AG04449 (cell line): Measurements from ENCODE around the gene CENPE.

Experiments used
- CTCF ChIA-PET: fragments of 350-600 bp; formaldehyde crosslinking; extraction: SDS; loops from one replicate; lab custom pipeline; 2021; ENCODE audit warnings: antibody characterized with exemption; lab: Yijun Ruan, JAX
- POLR2A ChIA-PET: fragments of 400-600, 350-600 bp; formaldehyde crosslinking; extraction: SDS; loops from one replicate; lab custom pipeline; 2020; ENCODE audit warnings: antibody characterized with exemption, inconsistent platforms; lab: Yijun Ruan, JAX
- DNase-seq: peaks from one replicate; pipeline ENCODE4 v3.0.0-alpha.2; 2010; ENCODE audit warnings: low read depth, low spot score
- H3K4me3 ChIP-seq: 2 replicates; pipeline ENCODE4 v1.5.1; 2011; ENCODE audit warnings: low read depth, mild to moderate bottlenecking, control low read depth, low read length
- TF ChIP-seq, protein P1 (sequence below): IDR thresholded peaks from one replicate; pipeline ENCODE4 v1.5.1; 2011; ENCODE audit warnings: mild to moderate bottlenecking, moderate library complexity, low read length, control low read depth, inconsistent platforms; ENCODE audit not compliant: insufficient read depth; ENCODE audit errors: missing control alignments

CENPE gene

DNA sequence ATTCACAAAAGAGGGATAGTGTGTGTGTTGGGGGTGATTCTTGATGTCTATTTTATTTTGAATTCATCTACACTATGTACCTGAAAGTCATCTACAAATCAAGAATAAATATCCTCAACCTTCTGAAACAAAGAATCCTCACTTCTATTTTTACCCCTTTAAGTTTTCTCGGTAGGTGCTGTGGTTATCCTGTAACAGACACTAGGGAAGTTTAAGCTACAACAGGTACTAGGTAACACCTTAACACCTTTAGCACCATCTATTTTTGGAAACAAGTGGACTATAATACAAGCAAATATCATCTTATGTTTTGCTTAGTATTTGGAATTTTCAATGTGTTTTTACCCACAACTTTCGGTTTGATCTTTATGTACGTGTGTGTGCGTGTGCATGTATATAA lies 86.5 kb downstream of the CENPE start:
- CTCF ChIA-PET = interaction anchor here (2.3 to 4.6 kb wide), 2 partner anchors 11 to 19 kb away, joined by 5 to 34 read pairs; partner anchors contain the start of gene BDH2
- H3K4me3 ChIP-seq = no peak overlapping the region
- POLR2A ChIA-PET = no interaction called here
- TF ChIP-seq, protein P1, sequence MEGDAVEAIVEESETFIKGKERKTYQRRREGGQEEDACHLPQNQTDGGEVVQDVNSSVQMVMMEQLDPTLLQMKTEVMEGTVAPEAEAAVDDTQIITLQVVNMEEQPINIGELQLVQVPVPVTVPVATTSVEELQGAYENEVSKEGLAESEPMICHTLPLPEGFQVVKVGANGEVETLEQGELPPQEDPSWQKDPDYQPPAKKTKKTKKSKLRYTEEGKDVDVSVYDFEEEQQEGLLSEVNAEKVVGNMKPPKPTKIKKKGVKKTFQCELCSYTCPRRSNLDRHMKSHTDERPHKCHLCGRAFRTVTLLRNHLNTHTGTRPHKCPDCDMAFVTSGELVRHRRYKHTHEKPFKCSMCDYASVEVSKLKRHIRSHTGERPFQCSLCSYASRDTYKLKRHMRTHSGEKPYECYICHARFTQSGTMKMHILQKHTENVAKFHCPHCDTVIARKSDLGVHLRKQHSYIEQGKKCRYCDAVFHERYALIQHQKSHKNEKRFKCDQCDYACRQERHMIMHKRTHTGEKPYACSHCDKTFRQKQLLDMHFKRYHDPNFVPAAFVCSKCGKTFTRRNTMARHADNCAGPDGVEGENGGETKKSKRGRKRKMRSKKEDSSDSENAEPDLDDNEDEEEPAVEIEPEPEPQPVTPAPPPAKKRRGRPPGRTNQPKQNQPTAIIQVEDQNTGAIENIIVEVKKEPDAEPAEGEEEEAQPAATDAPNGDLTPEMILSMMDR = no peak
- DNase-seq = no peak

DNA sequence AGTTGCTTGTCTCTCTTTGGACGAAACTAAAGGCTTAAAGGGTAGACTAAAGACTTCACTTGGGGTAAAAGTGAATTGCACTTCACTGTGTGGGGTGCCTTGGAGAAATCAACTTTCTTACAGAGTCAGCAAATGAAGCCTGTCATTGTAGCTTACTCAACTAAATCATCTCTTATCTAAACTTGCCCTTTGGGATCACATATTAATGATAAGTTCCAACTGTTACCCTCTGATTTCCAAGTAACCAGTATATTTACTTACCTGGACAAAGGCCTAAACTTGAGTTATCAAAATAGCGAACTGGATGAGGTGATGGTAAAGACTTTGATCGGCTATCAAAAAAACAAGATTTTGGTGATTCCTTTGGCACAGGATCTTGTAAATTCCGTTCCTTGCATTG lies 89.6 kb downstream of the CENPE start:
- TF ChIP-seq, protein P1 = no peak
- no peak for DNase-seq
- POLR2A ChIA-PET = no interaction called here
- no peak overlapping the region for H3K4me3 ChIP-seq
- CTCF ChIA-PET = interaction anchor here (1.1 to 4.6 kb wide), 2 partner anchors 8 kb away, joined by 4 to 34 read pairs; partner anchors contain the start of gene BDH2

DNA sequence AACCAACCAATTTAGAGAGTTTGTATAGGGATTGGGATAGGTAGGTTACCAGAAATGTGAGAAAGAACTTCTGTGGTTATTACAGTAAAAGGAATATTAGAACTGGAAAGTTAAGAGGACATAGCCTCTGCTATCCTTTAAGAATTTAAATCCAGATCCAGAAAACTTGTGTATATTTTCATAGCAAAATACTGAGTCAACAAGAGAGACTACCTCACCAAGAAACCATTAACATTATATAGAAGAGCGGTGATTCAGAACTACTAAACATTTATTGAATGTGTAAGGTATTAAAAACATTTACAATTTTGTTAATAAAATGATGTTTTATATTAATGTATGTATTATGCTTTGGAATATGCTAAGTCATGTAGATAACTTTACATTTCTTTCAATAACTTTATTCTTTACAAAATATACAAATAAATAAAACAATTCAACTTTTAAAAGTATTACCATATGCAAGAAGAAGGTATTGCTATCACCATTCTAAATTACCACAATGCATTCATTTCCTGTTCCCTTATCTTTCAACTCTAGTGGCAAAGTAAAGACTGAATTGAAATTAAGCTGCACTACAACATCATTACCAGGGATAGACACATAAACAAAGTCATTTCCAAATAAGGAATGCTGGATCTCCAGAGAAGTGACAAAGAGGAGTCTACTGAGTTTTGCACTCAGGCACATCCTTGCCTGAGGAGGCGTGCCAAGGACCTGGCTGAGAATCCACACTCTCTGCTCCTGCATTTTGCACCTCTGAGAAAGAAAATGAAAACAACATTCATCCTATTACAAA lies 92.4 kb downstream of the CENPE start:
- TF ChIP-seq, protein P1 = no peak
- H3K4me3 ChIP-seq = no peak overlapping the region
- peak; percentile 26 for DNase-seq
- ChIA-PET POLR2A (no interaction called here), CTCF (interaction anchor here (1.4 kb wide), 1 partner anchor 14 kb away, joined by 7 read pairs; no protein-coding TSS in a partner anchor)

DNA sequence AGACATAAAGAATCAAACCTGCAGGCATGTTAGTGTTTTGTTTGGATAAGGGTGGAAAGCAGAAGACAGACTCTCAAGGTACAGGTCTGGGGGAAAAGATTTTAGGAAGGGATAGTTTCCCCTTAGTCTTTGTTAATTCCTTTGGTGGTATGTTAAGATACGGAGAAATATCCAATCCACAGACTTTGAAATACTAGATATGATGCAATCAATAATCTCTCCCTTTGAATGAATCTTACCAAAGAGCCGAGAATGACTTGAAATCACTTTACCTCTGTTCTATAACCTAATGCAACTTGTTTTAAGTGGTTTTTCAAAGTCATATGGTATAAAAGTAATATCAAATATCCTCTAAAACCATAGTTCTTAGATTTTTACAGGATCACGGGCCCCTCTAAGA lies 93.3 kb downstream of the CENPE start:
- ChIA-PET CTCF (no interaction called here), POLR2A (no interaction called here)
- TF ChIP-seq, protein P1 = no peak
- no peak for DNase-seq
- H3K4me3 ChIP-seq = no peak overlapping the region

DNA sequence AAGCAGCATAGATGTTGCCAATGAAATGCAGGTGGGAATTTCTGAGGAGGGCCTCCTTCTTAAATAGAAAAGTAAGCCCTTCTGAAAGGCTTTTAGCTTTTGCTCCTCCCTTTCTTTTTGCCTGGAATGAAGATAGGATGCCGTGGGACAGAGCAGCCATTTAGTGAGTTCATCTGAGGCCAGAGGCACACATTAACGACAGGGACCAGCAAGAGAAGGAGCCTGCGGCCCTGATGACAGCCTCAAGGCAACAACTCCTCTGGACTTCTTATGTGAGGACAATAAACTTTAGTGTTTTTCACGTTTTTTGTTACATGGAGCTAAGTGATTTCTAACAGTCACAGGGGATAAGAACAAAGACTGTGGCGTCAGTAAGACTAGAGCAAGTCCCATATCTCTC lies 97.5 kb downstream of the CENPE start:
- ChIA-PET CTCF (interaction anchor here (0.7 to 5.8 kb wide), 18 partner anchors 9 to 670 kb away, joined by 3 to 66 read pairs (median 6); no protein-coding TSS in a partner anchor), POLR2A (no interaction called here)
- DNase-seq = no peak
- TF ChIP-seq, protein P1 = no peak
- H3K4me3 ChIP-seq = no peak overlapping the region

DNA sequence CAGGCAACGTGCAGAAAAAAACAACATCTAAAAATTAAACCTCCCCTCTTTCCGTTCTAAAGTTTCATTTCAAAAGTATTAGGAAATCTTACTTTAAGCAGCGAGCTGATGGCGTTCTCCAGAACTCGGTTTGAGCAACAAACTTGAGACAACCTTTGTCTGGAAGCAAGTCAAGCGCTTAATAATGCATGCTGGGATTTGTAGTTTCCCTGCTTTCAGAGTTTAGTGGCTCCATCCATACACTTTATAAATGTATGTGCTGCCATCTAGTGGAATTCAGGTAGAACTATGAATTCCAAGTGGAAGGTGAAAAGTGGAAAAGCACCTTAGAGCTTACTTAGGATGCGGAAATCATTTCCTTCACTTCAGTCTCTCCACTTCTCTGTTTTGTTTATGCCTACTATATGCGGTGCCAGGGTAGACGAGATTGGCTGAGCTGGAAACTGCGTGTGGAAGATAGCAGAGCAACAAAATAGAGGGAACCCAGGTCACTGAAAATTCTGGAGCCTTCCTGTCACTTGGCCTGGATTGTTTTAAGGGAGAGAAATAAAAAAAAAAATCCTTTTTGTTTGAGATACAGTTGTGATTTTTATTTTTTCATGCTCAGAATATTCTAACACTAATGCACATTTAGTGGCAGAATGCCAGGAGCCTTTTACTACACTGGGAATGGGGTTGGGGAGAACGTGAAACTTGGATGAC lies 98.3 kb downstream of the CENPE start, which contains the start of gene BDH2:
BDH2 (minus strand) TSS at position 144 of the 702 bp plus-strand sequence. CDS start 3,580 bp downstream, outside the sequence.
- peak; percentile 83 for DNase-seq
- CTCF ChIA-PET = interaction anchor here (0.6 to 5.8 kb wide), 28 partner anchors 10 to 757 kb away, joined by 3 to 66 read pairs (median 4); partner anchors contain the start of genes SLC9B2 and UBE2D3
- POLR2A ChIA-PET = interaction anchor here (0.9 kb wide), 1 partner anchor 23 kb away, joined by 3 read pairs; the partner anchor contains the start of gene SLC9B2
- TF ChIP-seq, protein P1 = peak; percentile 36
- peak within 1 kb of the TSS; percentile 48 for H3K4me3 ChIP-seq
